B cell (primary cell): ENCODE data around the gene ATXN2. TPM values are rescaled to one million over a fixed set of nuclear protein-coding genes. Genes with fewer than 3 reads are reported as not detected.

ENCODE experiments used
- ATAC-seq: fragments of 200-7000 bp; cut with Tn5 transposase; one replicate; pipeline ENCODE4 v1.10.0; 2021; ENCODE audit warnings: low read depth, mild to moderate bottlenecking, moderate number of reproducible peaks, moderate library complexity
- CTCF ChIA-PET: fragments of 350-600 bp; sonication (Branson Sonifier 250); formaldehyde crosslinking; loops from one replicate; lab custom pipeline; 2021; ENCODE audit warnings: antibody characterized with exemption, inconsistent platforms; lab: Charles Lee
- POLR2A ChIA-PET: fragments of 350-600 bp; sonication (Branson Sonifier 250); formaldehyde crosslinking; loops from one replicate; lab custom pipeline; 2021; ENCODE audit warnings: antibody characterized with exemption; lab: Charles Lee
- DNase-seq: peaks from one replicate; pipeline ENCODE4 v3.0.0; 2013
- H2AFZ ChIP-seq: 2 replicates; pipeline ENCODE4 v1.6.1; 2012; ENCODE audit warnings: mild to moderate bottlenecking, low read depth, low read length; ENCODE audit not compliant: insufficient read depth, poor library complexity, severe bottlenecking
- H3K27ac ChIP-seq, 2 donors: 1 replicate in 1 of 2; 2 replicates in 1 of 2; pipeline ENCODE4 v1.5.1; 2012 to 2013; ENCODE audit warnings: low read length in 2 of 2, mild to moderate bottlenecking in 2 of 2, moderate library complexity in 1 of 2
- H3K27me3 ChIP-seq, 4 experiments: fragments of 200-600 bp in 1 of 4; sonication (generic) in 1 of 4; replicated peaks in 1 of 4; 1 replicate in 2 of 4; 2 replicates in 2 of 4; pipeline versions ENCODE4 v1.6.1 to v1.7.0; 2013 to 2016; ENCODE audit warnings: low read length in 3 of 4, mild to moderate bottlenecking in 2 of 4, mixed read lengths in 1 of 4, moderate library complexity in 1 of 4; ENCODE audit not compliant: insufficient read depth in 4 of 4, control insufficient read depth in 3 of 4; ENCODE audit errors: control extremely low read depth in 1 of 4
- H3K36me3 ChIP-seq, 2 experiments: replicated peaks in 1 of 2; 1 replicate in 1 of 2; 2 replicates in 1 of 2; pipeline versions ENCODE4 v1.6.1 to v1.7.1; 2013; ENCODE audit warnings: low read length in 1 of 2; ENCODE audit not compliant: insufficient read depth in 2 of 2, control insufficient read depth in 1 of 2; ENCODE audit errors: control extremely low read depth in 1 of 2, extremely low read depth in 1 of 2
- H3K4me1 ChIP-seq, 2 donors: fragments of 200-600 bp in 1 of 2; sonication (generic) in 1 of 2; 1 replicate in 1 of 2; 2 replicates in 1 of 2; pipeline versions ENCODE4 v1.5.1 to v1.6.1; 2013 to 2017; ENCODE audit warnings: low read length in 2 of 2; ENCODE audit not compliant: control insufficient read depth in 2 of 2, insufficient read depth in 2 of 2
- H3K4me2 ChIP-seq: replicated peaks from 2 replicates; pipeline ENCODE3; 2012; ENCODE audit warnings: mild to moderate bottlenecking, low read depth, low read length; ENCODE audit not compliant: poor library complexity, severe bottlenecking
- H3K4me3 ChIP-seq, 5 experiments: fragments of 200-600 bp in 1 of 5; sonication (generic) in 1 of 5; 1 replicate in 3 of 5; 2 replicates in 2 of 5; pipeline versions ENCODE4 v1.5.1 to v1.7.0; 2011 to 2016; ENCODE audit warnings: low read length in 4 of 5, mild to moderate bottlenecking in 4 of 5, low read depth in 2 of 5, control low read depth in 1 of 5, moderate library complexity in 1 of 5; ENCODE audit not compliant: insufficient read depth in 1 of 5; ENCODE audit errors: control extremely low read depth in 1 of 5, extremely low read depth in 1 of 5
- H3K79me2 ChIP-seq: fragments of 200-600 bp; sonication (generic); one replicate; pipeline ENCODE4 v1.6.0; 2016; ENCODE audit warnings: low read length; ENCODE audit not compliant: control insufficient read depth, insufficient read depth
- H3K9ac ChIP-seq: fragments of 200-600 bp; sonication (generic); 2 replicates; pipeline ENCODE4 v1.6.1; 2017; ENCODE audit warnings: mild to moderate bottlenecking, low read length, moderate library complexity
- H3K9me3 ChIP-seq, 3 donors: one replicate each; pipeline versions ENCODE4 v1.6.1 to v1.7.1; 2013; ENCODE audit warnings: low read length in 2 of 3; ENCODE audit not compliant: control insufficient read depth in 2 of 3, insufficient read depth in 1 of 3; ENCODE audit errors: control extremely low read depth in 1 of 3
- H4K20me1 ChIP-seq: 2 replicates; pipeline ENCODE4 v1.6.0; 2012; ENCODE audit warnings: mild to moderate bottlenecking, low read length; ENCODE audit not compliant: insufficient read depth, control insufficient read depth, poor library complexity, severe bottlenecking
- H3K27ac Mint-ChIP-seq: one replicate; pipeline ENCODE4 v1.8.0; 2021; ENCODE audit warnings: mixed read lengths
- H3K27me3 Mint-ChIP-seq: one replicate; pipeline ENCODE4 v1.8.0; 2021; ENCODE audit warnings: mixed read lengths
- H3K4me1 Mint-ChIP-seq: one replicate; pipeline ENCODE4 v1.8.0; 2021; ENCODE audit warnings: mixed read lengths
- H3K4me3 Mint-ChIP-seq: one replicate; pipeline ENCODE4 v1.8.0; 2021; ENCODE audit warnings: mixed read lengths
- H3K9me3 Mint-ChIP-seq: one replicate; pipeline ENCODE4 v1.8.0; 2022; ENCODE audit warnings: mixed read lengths; ENCODE audit not compliant: insufficient read depth
- EZH2 ChIP-seq: IDR thresholded peaks from 2 replicates; pipeline ENCODE4 v1.6.1; 2012; ENCODE audit warnings: borderline replicate concordance, low read depth, mild to moderate bottlenecking, moderate library complexity, low read length; ENCODE audit not compliant: insufficient read depth, poor library complexity, severe bottlenecking
- WGBS: methylation state at CpG from one replicate; pipeline ENCODE4 v1.1.5; 2013; ENCODE audit warnings: missing lambda C conversion rate; ENCODE audit not compliant: insufficient coverage; 5-methylcytosine and 5-hydroxymethylcytosine counted together
- intact Hi-C: fragments of 100-400 bp; cut with micrococcal nuclease; formaldehyde crosslinking; loops from one replicate; pipeline ENCODE4 v1.10.0; 2022
- polyA plus RNA-seq: library from polyadenylated mRNA; depleted of rRNA; stranded (reverse); fragments of >200 nt; gene quantifications from 2 replicates; pipeline ENCODE4 v1.2.3, GENCODE V29; 2012
- total RNA-seq, 2 donors: library from RNA; stranded (reverse); fragments of 120-200 nt in 1 of 2; gene quantifications; 1 replicate in 1 of 2; 2 replicates in 1 of 2; pipeline versions ENCODE4 v1.2.3 to v1.2.4, GENCODE V29; 2013 to 2022
- TF ChIP-seq, protein P1 (sequence below): fragments of 200-600 bp; IDR thresholded peaks from one replicate; pipeline ENCODE4 v1.8.0; 2022; ENCODE audit warnings: antibody characterized with exemption, mild to moderate bottlenecking

Gene ATXN2
- total and polyA plus RNA-seq, 2 donors (not counting 1 experiment from before 2014, with no cell fraction given), result 28.2 to 83.8 TPM

- DNase-seq (no peak), ATAC-seq (no peak)
- Histone ChIP-seq H3K9me3 (peaks cover 0 to 1% (median 0%) of the 10 kb centered on the region in 3 donors), H3K4me3 (no peak overlapping the region), H3K27me3 (no peaks in the 10 kb centered on the region), H4K20me1 (no peaks in the 10 kb centered on the region), H3K27ac (no peak overlapping the region), H3K4me1 (no peaks in the 10 kb centered on the region), H3K79me2 (no peaks in the 10 kb centered on the region), H3K9ac (no peak overlapping the region), H2AFZ (no peak overlapping the region), H3K36me3 (peaks cover 4 to 42% of the 10 kb centered on the region in 2 experiments), H3K4me2 (no peak overlapping the region)
- WGBS, result 100% methylated on average over 2 of the region's 5 CpGs
- intact Hi-C loops, result no loop called here
- Mint-ChIP-seq H3K9me3 (no peaks in the 10 kb centered on the region), H3K27ac (no peak overlapping the region), H3K27me3 (no peaks in the 10 kb centered on the region), H3K4me3 (no peak overlapping the region), H3K4me1 (no peaks in the 10 kb centered on the region)
- TF ChIP-seq EZH2, result no peak
- TF ChIP-seq, protein P1, sequence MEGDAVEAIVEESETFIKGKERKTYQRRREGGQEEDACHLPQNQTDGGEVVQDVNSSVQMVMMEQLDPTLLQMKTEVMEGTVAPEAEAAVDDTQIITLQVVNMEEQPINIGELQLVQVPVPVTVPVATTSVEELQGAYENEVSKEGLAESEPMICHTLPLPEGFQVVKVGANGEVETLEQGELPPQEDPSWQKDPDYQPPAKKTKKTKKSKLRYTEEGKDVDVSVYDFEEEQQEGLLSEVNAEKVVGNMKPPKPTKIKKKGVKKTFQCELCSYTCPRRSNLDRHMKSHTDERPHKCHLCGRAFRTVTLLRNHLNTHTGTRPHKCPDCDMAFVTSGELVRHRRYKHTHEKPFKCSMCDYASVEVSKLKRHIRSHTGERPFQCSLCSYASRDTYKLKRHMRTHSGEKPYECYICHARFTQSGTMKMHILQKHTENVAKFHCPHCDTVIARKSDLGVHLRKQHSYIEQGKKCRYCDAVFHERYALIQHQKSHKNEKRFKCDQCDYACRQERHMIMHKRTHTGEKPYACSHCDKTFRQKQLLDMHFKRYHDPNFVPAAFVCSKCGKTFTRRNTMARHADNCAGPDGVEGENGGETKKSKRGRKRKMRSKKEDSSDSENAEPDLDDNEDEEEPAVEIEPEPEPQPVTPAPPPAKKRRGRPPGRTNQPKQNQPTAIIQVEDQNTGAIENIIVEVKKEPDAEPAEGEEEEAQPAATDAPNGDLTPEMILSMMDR, result no peak
- ChIA-PET POLR2A (no interaction called here), CTCF (interaction anchor here (1.3 kb wide), 1 partner anchor 72 kb away, joined by 4 read pairs; no protein-coding TSS in a partner anchor)
Measured at GRCh38 chr12:111523587-111524167, 75.4 kb downstream of the ATXN2 start.

GRCh38 chr12:111521801-111522200 lies 77.3 kb downstream of the ATXN2 start:
- Histone ChIP-seq H3K9ac (no peak overlapping the region), H3K79me2 (no peaks in the 10 kb centered on the region), H3K4me3 (no peak overlapping the region), H3K27ac (no peak overlapping the region), H3K4me2 (no peak overlapping the region), H3K9me3 (peaks cover 0 to 1% (median 0%) of the 10 kb centered on the region in 3 donors), H2AFZ (no peak overlapping the region), H4K20me1 (no peaks in the 10 kb centered on the region), H3K36me3 (peaks cover 5 to 54% of the 10 kb centered on the region in 2 experiments), H3K27me3 (no peaks in the 10 kb centered on the region), H3K4me1 (no peaks in the 10 kb centered on the region)
- Mint-ChIP-seq H3K9me3 (no peaks in the 10 kb centered on the region), H3K27ac (no peak overlapping the region), H3K4me1 (no peaks in the 10 kb centered on the region), H3K27me3 (no peaks in the 10 kb centered on the region), H3K4me3 (no peak overlapping the region)
- no peak for DNase-seq
- 100% methylated on average over 1 of the region's 2 CpGs for WGBS
- intact Hi-C loops, result no loop called here
- TF ChIP-seq, protein P1, result no peak
- no peak for TF ChIP-seq EZH2
- ChIA-PET POLR2A (interaction anchor here (0.7 kb wide), 1 partner anchor 138 kb away, joined by 3 read pairs; no protein-coding TSS in a partner anchor), CTCF (no interaction called here)
- ATAC-seq, result no peak
